ENCODE results near the gene TMPRSS12.

GRCh38 chr12:50922820-50923219 is 80.1 kb downstream of the TMPRSS12 start:
- TF ChIP-seq, protein P1, sequence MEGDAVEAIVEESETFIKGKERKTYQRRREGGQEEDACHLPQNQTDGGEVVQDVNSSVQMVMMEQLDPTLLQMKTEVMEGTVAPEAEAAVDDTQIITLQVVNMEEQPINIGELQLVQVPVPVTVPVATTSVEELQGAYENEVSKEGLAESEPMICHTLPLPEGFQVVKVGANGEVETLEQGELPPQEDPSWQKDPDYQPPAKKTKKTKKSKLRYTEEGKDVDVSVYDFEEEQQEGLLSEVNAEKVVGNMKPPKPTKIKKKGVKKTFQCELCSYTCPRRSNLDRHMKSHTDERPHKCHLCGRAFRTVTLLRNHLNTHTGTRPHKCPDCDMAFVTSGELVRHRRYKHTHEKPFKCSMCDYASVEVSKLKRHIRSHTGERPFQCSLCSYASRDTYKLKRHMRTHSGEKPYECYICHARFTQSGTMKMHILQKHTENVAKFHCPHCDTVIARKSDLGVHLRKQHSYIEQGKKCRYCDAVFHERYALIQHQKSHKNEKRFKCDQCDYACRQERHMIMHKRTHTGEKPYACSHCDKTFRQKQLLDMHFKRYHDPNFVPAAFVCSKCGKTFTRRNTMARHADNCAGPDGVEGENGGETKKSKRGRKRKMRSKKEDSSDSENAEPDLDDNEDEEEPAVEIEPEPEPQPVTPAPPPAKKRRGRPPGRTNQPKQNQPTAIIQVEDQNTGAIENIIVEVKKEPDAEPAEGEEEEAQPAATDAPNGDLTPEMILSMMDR (IDR thresholded peaks at IDR 0.05), result no peak
- TF ChIP-seq POLR2A (IDR thresholded peaks at IDR 0.05), result no peak
